H9 (cell line): ENCODE measurements around the gene RAB29. TPM values are rescaled to one million over a fixed set of nuclear protein-coding genes. Genes with fewer than 3 reads are reported as not detected.

Experiments used
- DNase-seq: peaks from one replicate; pipeline ENCODE4 v3.0.0-alpha.2; 2017
- H2AFZ ChIP-seq: one replicate; pipeline ENCODE4 v1.6.1; 2013; ENCODE audit warnings: mild to moderate bottlenecking, low read length, control low read depth, moderate library complexity
- H2AK5ac ChIP-seq: 2 replicates; pipeline ENCODE4 v1.6.1; 2013; ENCODE audit warnings: low read length, control low read depth, mixed read lengths; ENCODE audit not compliant: insufficient read length
- H2BK120ac ChIP-seq: one replicate; pipeline ENCODE4 v1.6.1; 2013; ENCODE audit warnings: low read depth, mild to moderate bottlenecking, low read length, control low read depth, inconsistent platforms; ENCODE audit not compliant: poor library complexity, severe bottlenecking
- H2BK12ac ChIP-seq: 2 replicates; pipeline ENCODE4 v1.6.1; 2013; ENCODE audit warnings: low read length, control low read depth, mixed read lengths, low read depth; ENCODE audit not compliant: insufficient read length
- H2BK15ac ChIP-seq: 2 replicates; pipeline ENCODE4 v1.6.1; 2013; ENCODE audit warnings: low read depth, low read length, control low read depth
- H2BK20ac ChIP-seq: one replicate; pipeline ENCODE4 v1.6.1; 2013; ENCODE audit warnings: low read depth, mild to moderate bottlenecking, low read length, control low read depth, inconsistent platforms; ENCODE audit not compliant: poor library complexity, severe bottlenecking
- H2BK5ac ChIP-seq: 2 replicates; pipeline ENCODE4 v1.6.1; 2013; ENCODE audit warnings: low read length, control low read depth, mixed read lengths; ENCODE audit not compliant: insufficient read length
- H3K14ac ChIP-seq: 2 replicates; pipeline ENCODE4 v1.6.1; 2013; ENCODE audit warnings: low read length, control low read depth; ENCODE audit not compliant: insufficient read depth
- H3K18ac ChIP-seq: 2 replicates; pipeline ENCODE4 v1.6.1; 2013; ENCODE audit warnings: low read depth, mild to moderate bottlenecking, mixed read lengths, low read length, control low read depth; ENCODE audit not compliant: insufficient read length
- H3K23ac ChIP-seq: 2 replicates; pipeline ENCODE4 v1.6.1; 2013; ENCODE audit warnings: low read length, control low read depth, mixed read lengths, low read depth; ENCODE audit not compliant: insufficient read length
- H3K23me2 ChIP-seq: 2 replicates; pipeline ENCODE4 v1.6.1; 2013; ENCODE audit warnings: low read depth, mild to moderate bottlenecking, mixed read lengths, low read length, control low read depth; ENCODE audit not compliant: insufficient read length, poor library complexity, severe bottlenecking
- H3K27ac ChIP-seq: 2 replicates; pipeline ENCODE4 v1.5.1; 2013; ENCODE audit warnings: low read length, control low read depth, mixed read lengths, low read depth; ENCODE audit not compliant: insufficient read length
- H3K27me3 ChIP-seq: 2 replicates; pipeline ENCODE4 v1.6.1; 2013; ENCODE audit warnings: low read length, control low read depth, inconsistent platforms; ENCODE audit not compliant: insufficient read depth
- H3K4ac ChIP-seq: 2 replicates; pipeline ENCODE4 v1.6.1; 2013; ENCODE audit warnings: low read depth, mild to moderate bottlenecking, control low read depth, inconsistent platforms, low read length, moderate library complexity
- H3K4me1 ChIP-seq: 2 replicates; pipeline ENCODE4 v1.6.1; 2013; ENCODE audit warnings: low read length, control low read depth, inconsistent platforms; ENCODE audit not compliant: insufficient read depth
- H3K4me2 ChIP-seq: 2 replicates; pipeline ENCODE4 v1.6.1; 2013; ENCODE audit warnings: low read length, control low read depth, mixed read lengths; ENCODE audit not compliant: insufficient read length, insufficient read depth
- H3K56ac ChIP-seq: 2 replicates; pipeline ENCODE4 v1.6.1; 2013; ENCODE audit warnings: low read depth, mild to moderate bottlenecking, mixed read lengths, low read length, control low read depth; ENCODE audit not compliant: insufficient read length
- H3K79me1 ChIP-seq: 2 replicates; pipeline ENCODE4 v1.6.1; 2013; ENCODE audit warnings: low read depth, mild to moderate bottlenecking, moderate library complexity, low read length, control low read depth, inconsistent platforms; ENCODE audit not compliant: insufficient read depth, poor library complexity, severe bottlenecking
- H3K79me2 ChIP-seq: 2 replicates; pipeline ENCODE4 v1.6.1; 2013; ENCODE audit warnings: low read length, control low read depth, inconsistent platforms; ENCODE audit not compliant: insufficient read depth
- H3K9ac ChIP-seq: 2 replicates; pipeline ENCODE4 v1.6.1; 2013; ENCODE audit warnings: low read length, control low read depth, mixed read lengths; ENCODE audit not compliant: insufficient read length; ENCODE audit errors: extremely low read depth
- H3K9me3 ChIP-seq: one replicate; pipeline ENCODE4 v1.6.1; 2013; ENCODE audit warnings: low read depth, low read length, inconsistent platforms; ENCODE audit not compliant: control insufficient read depth
- H3T11ph ChIP-seq: one replicate; pipeline ENCODE4 v1.6.1; 2013; ENCODE audit warnings: mild to moderate bottlenecking, low read length, control low read depth, inconsistent platforms
- H4K20me1 ChIP-seq: one replicate; pipeline ENCODE4 v1.6.1; 2013; ENCODE audit not compliant: control insufficient read depth, insufficient read length, insufficient read depth
- H4K5ac ChIP-seq: 2 replicates; pipeline ENCODE4 v1.6.1; 2013; ENCODE audit warnings: low read depth, mild to moderate bottlenecking, mixed read lengths, low read length, control low read depth; ENCODE audit not compliant: insufficient read length
- H4K8ac ChIP-seq: replicated peaks from 2 replicates; pipeline ENCODE4 v1.6.1; 2013; ENCODE audit warnings: low read length, control low read depth, mixed read lengths, low read depth; ENCODE audit not compliant: insufficient read length
- H4K91ac ChIP-seq: 2 replicates; pipeline ENCODE4 v1.6.1; 2013; ENCODE audit warnings: low read depth, mild to moderate bottlenecking, moderate library complexity, mixed read lengths, low read length, control low read depth; ENCODE audit not compliant: insufficient read length
- H3K27ac Mint-ChIP-seq, 3 experiments: 2 replicates in 2 of 3; 3 replicates in 1 of 3; pipeline ENCODE4 v1.8.0; 2020 to 2021; ENCODE audit warnings: mixed read lengths in 3 of 3, mild to moderate bottlenecking in 1 of 3, moderate library complexity in 1 of 3
- H3K27me3 Mint-ChIP-seq: 2 replicates; pipeline ENCODE4 v1.8.0; 2021; ENCODE audit warnings: low read depth, mild to moderate bottlenecking, moderate library complexity, mixed read lengths
- H3K36me3 Mint-ChIP-seq, 3 experiments: 2 replicates in 2 of 3; 3 replicates in 1 of 3; pipeline ENCODE4 v1.8.0; 2020 to 2021; ENCODE audit warnings: low read depth in 3 of 3, mixed read lengths in 3 of 3; ENCODE audit not compliant: insufficient read depth in 1 of 3
- H3K4me1 Mint-ChIP-seq, 2 experiments: 2 replicates each; pipeline ENCODE4 v1.8.0; 2020; ENCODE audit warnings: mixed read lengths in 2 of 2
- H3K4me3 Mint-ChIP-seq, 2 experiments: 2 replicates in 1 of 2; 3 replicates in 1 of 2; pipeline ENCODE4 v1.8.0; 2020 to 2021; ENCODE audit warnings: mild to moderate bottlenecking in 2 of 2, mixed read lengths in 2 of 2, moderate library complexity in 1 of 2
- H3K9me3 Mint-ChIP-seq, 2 experiments: 2 replicates in 1 of 2; 3 replicates in 1 of 2; pipeline ENCODE4 v1.8.0; 2020; ENCODE audit warnings: mild to moderate bottlenecking in 2 of 2, mixed read lengths in 2 of 2, moderate library complexity in 1 of 2
- CTCF ChIP-seq: fragments of 200-600 bp; sonication (generic); conservative IDR thresholded peaks from 3 replicates; pipeline ENCODE4 v1.8.0; 2021; ENCODE audit warnings: antibody characterized with exemption, mild to moderate bottlenecking
- WGBS: extraction: QIAGEN DNeasy Blood & Tissue Kit; methylation state at CpG from one replicate; pipeline ENCODE4 v1.1.7; 2013; ENCODE audit warnings: missing lambda C conversion rate, low lambda C conversion rate, mixed read lengths; ENCODE audit not compliant: insufficient read length; ENCODE audit errors: extremely low coverage; 5-methylcytosine and 5-hydroxymethylcytosine counted together
- total RNA-seq: library from RNA; stranded (reverse); gene quantifications from 2 replicates; pipeline ENCODE4 v1.2.1, GENCODE V29; 2021

Gene RAB29
- total RNA-seq, 1 experiment from 2014 or later, result 4.2 TPM

- peak overlapping the region in 1 of 2 experiments; percentile 18; a peak in 2 of 5 replicates for H3K4me3 Mint-ChIP-seq
- no CpG with 5 or more reads among the region's 4 CpGs for WGBS
- DNase-seq, result no peak
Measured at GRCh38 chr1:205743977-205744376, 31.3 kb downstream of the RAB29 start.

More at GRCh38 chr1:205743977-205744376, 31.3 kb downstream of the RAB29 start:
- Histone ChIP-seq H3K79me2 (peaks cover 76% of the 10 kb centered on the region), H3K27ac (no peak overlapping the region), H4K8ac (no peak overlapping the region), H2AK5ac (no peak overlapping the region), H3K79me1 (peaks cover 3% of the 10 kb centered on the region), H2BK15ac (no peak overlapping the region), H2BK5ac (no peak overlapping the region), H2BK12ac (no peak overlapping the region), H4K91ac (no peak overlapping the region), H3K9me3 (no peaks in the 10 kb centered on the region), H3K23ac (no peak overlapping the region), H2BK20ac (no peak overlapping the region), H3K56ac (no peak overlapping the region), H3K9ac (no peak overlapping the region), H3K4ac (no peak overlapping the region), H3K23me2 (no peaks in the 10 kb centered on the region), H3K27me3 (no peaks in the 10 kb centered on the region), H2AFZ (no peak overlapping the region), H3K18ac (no peak overlapping the region), H3K14ac (no peak overlapping the region), H3K4me1 (peaks cover 4% of the 10 kb centered on the region; the same call in 1 of the 2 replicates), H3T11ph (no peak overlapping the region), H2BK120ac (no peak overlapping the region), H3K4me2 (peak overlapping the region; percentile 27), H4K5ac (no peak overlapping the region), H4K20me1 (peaks cover 2% of the 10 kb centered on the region)
- no peak for TF ChIP-seq CTCF
- Mint-ChIP-seq H3K36me3 (peaks cover 19 to 35% (median 33%) of the 10 kb centered on the region in 3 experiments; a peak in 6 of 7 replicates), H3K4me1 (peaks cover 57 to 60% of the 10 kb centered on the region in 2 experiments), H3K27ac (peak overlapping the region in 2 of 3 experiments; percentile 21 to 94; a peak in 4 of 7 replicates), H3K9me3 (no peaks in the 10 kb centered on the region), H3K27me3 (no peaks in the 10 kb centered on the region; the same call in 1 of the 2 replicates)
